Gastroesophageal sphincter (tissue), 3 donors: ENCODE data around the gene ANKDD1B.
"Not testable (repeated sequence)": the region's sequence is repeated elsewhere in the genome, so short reads cannot be mapped to it uniquely, and the experiment has no call there.

Source experiments
- CTCF ChIP-seq, 4 experiments: fragments of 200-600 bp in 2 of 4; fragments of 450-650 bp in 2 of 4; sonication (generic) in 1 of 4; IDR thresholded peaks; one replicate each; pipeline ENCODE4 v1.5.1; 2017 to 2019; ENCODE audit warnings: antibody characterized with exemption in 4 of 4, mild to moderate bottlenecking in 2 of 4, moderate library complexity in 2 of 4
- POLR2A ChIP-seq, 2 donors: fragments of 450-650 bp; IDR thresholded peaks; one replicate each; pipeline ENCODE4 v1.6.1; 2017; ENCODE audit warnings: antibody characterized with exemption in 2 of 2, mild to moderate bottlenecking in 2 of 2, moderate library complexity in 1 of 2
- POLR2AphosphoS5 ChIP-seq: sonication (generic); formaldehyde crosslinking; IDR thresholded peaks from one replicate; pipeline ENCODE4 v1.6.1; 2017; ENCODE audit warnings: antibody characterized with exemption

GRCh38 chr5:75610859-75611310, 368 bp upstream of the ANKDD1B start:
- TF ChIP-seq CTCF (IDR thresholded peaks at IDR 0.05); POLR2AphosphoS5; POLR2A (IDR thresholded peaks at IDR 0.05): not testable (repeated sequence)
